Vagina (tissue), 2 donors: ENCODE results near the gene SMOC2. TPM values are rescaled to one million over a fixed set of nuclear protein-coding genes. Genes with fewer than 3 reads are reported as not detected.

Source experiments
- DNase-seq, 2 donors: peaks; one replicate each; pipeline ENCODE4 v3.0.0-alpha.2; 2017; ENCODE audit errors: extremely low spot score in 2 of 2
- H3K27ac ChIP-seq: fragments of 200-600 bp; sonication (generic); one replicate; pipeline ENCODE4 v1.5.1; 2019
- H3K27me3 ChIP-seq: fragments of 200-600 bp; sonication (generic); one replicate; pipeline ENCODE4 v1.5.1; 2019
- H3K36me3 ChIP-seq, 2 donors: fragments of 200-600 bp; sonication (generic); one replicate each; pipeline ENCODE4 v1.5.1; 2017 to 2019
- H3K4me1 ChIP-seq: fragments of 200-600 bp; sonication (generic); one replicate; pipeline ENCODE4 v1.5.1; 2019
- H3K4me3 ChIP-seq, 2 donors: fragments of 200-600 bp; sonication (generic); 1 replicate in 1 of 2; 2 replicates in 1 of 2; pipeline ENCODE4 v1.5.1; 2016 to 2019
- H3K9me3 ChIP-seq: fragments of 200-600 bp; sonication (generic); one replicate; pipeline ENCODE4 v1.5.1; 2019
- POLR2A ChIP-seq, 2 donors: fragments of 450-650 bp; IDR thresholded peaks; one replicate each; pipeline ENCODE4 v1.6.1; 2017; ENCODE audit warnings: antibody characterized with exemption in 2 of 2, mild to moderate bottlenecking in 2 of 2, moderate library complexity in 2 of 2
- POLR2AphosphoS5 ChIP-seq, 2 donors: sonication (generic); formaldehyde crosslinking; IDR thresholded peaks; one replicate each; pipeline ENCODE4 v1.9.0; 2017; ENCODE audit warnings: antibody characterized with exemption in 2 of 2, mild to moderate bottlenecking in 2 of 2, low read depth in 1 of 2; ENCODE audit not compliant: insufficient read depth in 1 of 2
- intact Hi-C: fragments of 100-400 bp; cut with DNase I; formaldehyde crosslinking; loops from one replicate; pipeline ENCODE4 v1.15.1; 2023
- total RNA-seq: library from RNA; depleted of rRNA; stranded (reverse); fragments of >200 nt; gene quantifications from one replicate; pipeline ENCODE4 v1.2.3, GENCODE V29; 2016
- TF ChIP-seq, protein P1 (sequence below), 3 experiments: fragments of 450-650 bp in 2 of 3; fragments of 200-600 bp in 1 of 3; sonication (generic) in 1 of 3; IDR thresholded peaks; one replicate each; pipeline ENCODE4 v1.5.1; 2017 to 2019; ENCODE audit warnings: antibody characterized with exemption in 3 of 3, mild to moderate bottlenecking in 2 of 3, moderate library complexity in 2 of 3

SMOC2 gene
- total RNA-seq, 1 donor from 2014 or later: 22.1 TPM

DNA sequence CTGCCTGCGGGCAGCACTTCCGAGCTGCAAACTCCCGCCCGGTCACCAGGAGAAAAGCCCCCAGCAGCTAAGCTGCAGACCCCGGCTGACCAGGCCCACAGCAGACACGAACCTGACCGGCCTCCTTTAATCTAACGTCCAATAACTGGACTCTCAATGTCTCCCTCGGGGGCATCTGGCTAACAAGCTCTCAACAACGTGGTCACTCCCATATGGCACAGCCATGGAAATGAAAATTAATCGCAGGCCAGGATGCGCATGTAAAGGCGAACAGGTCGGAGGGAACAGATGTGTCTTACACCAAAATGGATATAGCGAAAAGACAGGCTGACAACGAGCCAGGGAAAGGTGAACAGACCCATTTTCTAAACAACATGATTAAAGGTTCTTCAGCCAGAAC is 44.4 kb upstream of the SMOC2 start:
- Histone ChIP-seq H3K36me3 (no peaks in the 10 kb centered on the region), H3K4me1 (no peaks in the 10 kb centered on the region)
- intact Hi-C loops: no loop called here

DNA sequence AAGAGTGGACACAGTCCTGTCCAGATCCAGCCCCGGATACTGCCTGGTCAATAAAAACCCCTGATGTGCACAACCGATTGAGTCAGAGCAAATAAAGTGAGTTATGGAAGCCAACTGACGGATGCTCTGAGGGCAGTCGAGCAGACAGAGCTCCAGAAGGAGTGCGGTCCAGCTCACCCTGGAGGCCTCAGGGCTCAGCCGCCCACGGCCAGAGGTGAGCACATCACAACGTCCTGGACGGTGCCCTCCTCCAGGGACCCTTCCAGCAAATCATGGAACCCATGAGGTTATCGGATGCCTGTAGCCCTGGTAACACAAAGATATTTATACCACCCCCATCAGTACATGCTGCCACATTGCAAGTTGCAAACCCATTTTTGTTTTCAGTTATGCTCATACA is 44.0 kb upstream of the SMOC2 start:
- TF ChIP-seq POLR2A (IDR thresholded peaks at IDR 0.05): no peak
- TF ChIP-seq, protein P1, sequence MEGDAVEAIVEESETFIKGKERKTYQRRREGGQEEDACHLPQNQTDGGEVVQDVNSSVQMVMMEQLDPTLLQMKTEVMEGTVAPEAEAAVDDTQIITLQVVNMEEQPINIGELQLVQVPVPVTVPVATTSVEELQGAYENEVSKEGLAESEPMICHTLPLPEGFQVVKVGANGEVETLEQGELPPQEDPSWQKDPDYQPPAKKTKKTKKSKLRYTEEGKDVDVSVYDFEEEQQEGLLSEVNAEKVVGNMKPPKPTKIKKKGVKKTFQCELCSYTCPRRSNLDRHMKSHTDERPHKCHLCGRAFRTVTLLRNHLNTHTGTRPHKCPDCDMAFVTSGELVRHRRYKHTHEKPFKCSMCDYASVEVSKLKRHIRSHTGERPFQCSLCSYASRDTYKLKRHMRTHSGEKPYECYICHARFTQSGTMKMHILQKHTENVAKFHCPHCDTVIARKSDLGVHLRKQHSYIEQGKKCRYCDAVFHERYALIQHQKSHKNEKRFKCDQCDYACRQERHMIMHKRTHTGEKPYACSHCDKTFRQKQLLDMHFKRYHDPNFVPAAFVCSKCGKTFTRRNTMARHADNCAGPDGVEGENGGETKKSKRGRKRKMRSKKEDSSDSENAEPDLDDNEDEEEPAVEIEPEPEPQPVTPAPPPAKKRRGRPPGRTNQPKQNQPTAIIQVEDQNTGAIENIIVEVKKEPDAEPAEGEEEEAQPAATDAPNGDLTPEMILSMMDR (IDR thresholded peaks at IDR 0.05): no peak
- TF ChIP-seq POLR2AphosphoS5 (IDR thresholded peaks at IDR 0.05; ENCODE audit: insufficient read depth in 1 of 2, low read depth in 1 of 2): no peak
- DNase-seq: no peak
- Histone ChIP-seq H3K36me3 (no peaks in the 10 kb centered on the region), H3K9me3 (no peaks in the 10 kb centered on the region), H3K4me3 (no peak overlapping the region), H3K27me3 (no peaks in the 10 kb centered on the region), H3K4me1 (no peaks in the 10 kb centered on the region), H3K27ac (no peak overlapping the region)
- intact Hi-C loops: no loop called here

More for the DNA sequence above, 44.4 kb upstream of the SMOC2 start:
- no peaks in the 10 kb centered on the region for H3K27me3 ChIP-seq
- H3K27ac ChIP-seq: no peak overlapping the region
- DNase-seq: no peak
- no peaks in the 10 kb centered on the region for H3K9me3 ChIP-seq
- H3K4me3 ChIP-seq: no peak overlapping the region
- no peak for TF ChIP-seq POLR2A (IDR thresholded peaks at IDR 0.05)
- TF ChIP-seq POLR2AphosphoS5 (IDR thresholded peaks at IDR 0.05; ENCODE audit: insufficient read depth in 1 of 2, low read depth in 1 of 2): no peak
- TF ChIP-seq, protein P1 (IDR thresholded peaks at IDR 0.05): no peak

DNA sequence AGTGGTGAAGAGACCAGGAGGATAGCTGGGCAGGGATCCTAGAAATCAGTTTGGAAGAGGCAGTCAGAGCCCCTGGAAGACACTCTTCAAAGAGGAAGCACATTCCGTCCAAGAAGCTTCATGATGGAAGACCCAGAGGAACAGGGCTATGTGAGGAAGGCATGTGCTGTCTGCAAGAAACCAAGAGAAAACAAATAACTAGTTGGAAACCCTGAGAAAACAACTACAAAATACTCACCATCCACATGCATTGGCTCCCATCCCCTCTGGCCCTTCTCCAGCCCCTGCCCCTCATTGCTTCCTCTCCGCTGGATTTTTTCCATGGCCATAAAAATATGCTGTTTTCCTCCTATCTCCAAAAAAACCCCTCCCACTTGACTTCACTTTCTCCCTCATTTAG is 40.9 kb upstream of the SMOC2 start:
- Histone ChIP-seq H3K9me3 (no peaks in the 10 kb centered on the region), H3K36me3 (no peaks in the 10 kb centered on the region), H3K27me3 (no peaks in the 10 kb centered on the region), H3K4me3 (no peak overlapping the region), H3K27ac (no peak overlapping the region), H3K4me1 (no peaks in the 10 kb centered on the region)
- peak in 1 of 2 donors; percentile 10 for TF ChIP-seq POLR2AphosphoS5 (IDR thresholded peaks at IDR 0.05; ENCODE audit: insufficient read depth in 1 of 2, low read depth in 1 of 2)
- TF ChIP-seq, protein P1 (IDR thresholded peaks at IDR 0.05): no peak
- no peak for DNase-seq
- intact Hi-C loops: no loop called here

DNA sequence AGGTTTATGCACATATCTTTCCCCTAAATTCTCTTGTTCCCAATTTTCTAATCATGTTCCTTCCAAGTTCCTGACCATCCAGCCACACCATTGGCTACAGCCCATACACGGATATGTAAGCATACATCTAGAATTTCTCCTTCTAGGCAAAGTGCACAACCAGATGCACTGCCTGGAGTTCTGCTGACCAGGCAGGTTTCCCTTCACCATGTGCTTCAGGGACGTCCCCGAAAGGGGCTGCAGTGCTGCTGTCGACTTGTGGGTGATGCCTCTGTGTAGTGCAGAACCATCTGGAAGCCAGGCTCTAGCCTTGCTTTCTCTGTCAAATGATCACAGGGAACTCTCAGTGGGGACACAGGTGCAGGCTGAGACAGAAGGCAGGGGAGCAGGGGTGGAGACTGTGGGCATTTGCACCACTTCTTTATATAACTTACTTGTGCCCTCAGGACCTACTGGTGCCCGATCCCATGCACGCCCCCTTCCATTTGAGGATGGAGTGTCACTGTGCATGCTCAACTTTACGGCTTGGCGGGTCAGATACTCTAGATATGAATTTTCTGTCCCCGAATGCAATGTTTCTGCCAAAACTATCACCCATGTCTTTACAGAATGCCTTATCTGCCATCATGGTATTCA is 37.5 kb upstream of the SMOC2 start:
- TF ChIP-seq, protein P1 (IDR thresholded peaks at IDR 0.05): no peak
- TF ChIP-seq POLR2AphosphoS5 (IDR thresholded peaks at IDR 0.05; ENCODE audit: insufficient read depth in 1 of 2, low read depth in 1 of 2) (no peak), POLR2A (IDR thresholded peaks at IDR 0.05) (no peak)
- intact Hi-C loops: no loop called here
- no peaks in the 10 kb centered on the region for H3K4me1 ChIP-seq
- H3K36me3 ChIP-seq: no peaks in the 10 kb centered on the region
- DNase-seq: no peak
- no peak overlapping the region for H3K27ac ChIP-seq
- no peaks in the 10 kb centered on the region for H3K9me3 ChIP-seq
- no peak overlapping the region for H3K4me3 ChIP-seq
- H3K27me3 ChIP-seq: no peaks in the 10 kb centered on the region

DNA sequence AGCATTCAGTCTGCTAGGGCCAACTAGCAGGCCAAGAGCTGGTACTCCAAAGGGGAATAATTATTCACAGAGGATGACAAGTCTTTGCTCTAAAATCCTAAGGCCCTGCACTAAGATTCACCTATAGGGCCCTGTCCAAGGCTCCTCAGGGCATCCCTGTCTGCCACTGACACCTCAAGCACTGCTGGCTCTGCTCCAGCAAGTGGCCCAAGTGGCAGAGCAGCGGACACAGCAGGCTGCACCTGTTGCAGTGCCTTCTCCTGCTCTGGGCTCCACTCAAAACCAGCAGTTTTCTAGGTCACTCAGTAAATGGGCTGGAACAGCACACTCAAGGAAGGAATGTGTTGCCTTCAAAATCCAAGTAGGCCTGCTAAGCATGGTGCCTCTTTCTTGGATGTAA is 36.4 kb upstream of the SMOC2 start:
- no peak overlapping the region for H3K4me3 ChIP-seq
- no peaks in the 10 kb centered on the region for H3K27me3 ChIP-seq
- TF ChIP-seq POLR2A (IDR thresholded peaks at IDR 0.05) (no peak), POLR2AphosphoS5 (IDR thresholded peaks at IDR 0.05; ENCODE audit: insufficient read depth in 1 of 2, low read depth in 1 of 2) (no peak)
- TF ChIP-seq, protein P1 (IDR thresholded peaks at IDR 0.05): no peak
- H3K36me3 ChIP-seq: no peaks in the 10 kb centered on the region
- no peaks in the 10 kb centered on the region for H3K9me3 ChIP-seq
- H3K4me1 ChIP-seq: no peaks in the 10 kb centered on the region
- H3K27ac ChIP-seq: no peak overlapping the region
- intact Hi-C loops: no loop called here
- DNase-seq: no peak
